ENCODE measurements around the gene FKBP1C. TPM values are rescaled to one million over a fixed set of nuclear protein-coding genes. Genes with fewer than 3 reads are reported as not detected.
"Not testable (repeated sequence)": the region's sequence is repeated elsewhere in the genome, so short reads cannot be mapped to it uniquely, and the experiment has no call there.

The FKBP1C gene
- 0.14 and 0.15 TPM in 2 replicates for total RNA-seq (2014; rRNA removed; shearing (Covaris generic))

GRCh38 chr6:63211343-63211742, at the start of gene FKBP1C:
Gene FKBP1C, plus strand, starts transcription at chr6:63211469.
- DNase-seq (ENCODE audit: low spot score), result not testable (repeated sequence)

- DNase-seq (ENCODE audit: low spot score), result not testable (repeated sequence)
These were observed 47.0 kb upstream of the FKBP1C start for GRCh38 chr6:63164047-63164803.

- DNase-seq (ENCODE audit: low spot score), result no peak
These were observed 37.1 kb upstream of the FKBP1C start for GRCh38 chr6:63174173-63174572.

GRCh38 chr6:63176181-63176580, 35.1 kb upstream of the FKBP1C start:
- DNase-seq (ENCODE audit: low spot score), result no peak

- no peak for DNase-seq (ENCODE audit: low spot score)
These were observed 30.9 kb upstream of the FKBP1C start for GRCh38 chr6:63180367-63180766.

- DNase-seq (ENCODE audit: low spot score), result no peak
These were observed 24.3 kb upstream of the FKBP1C start for GRCh38 chr6:63186970-63187369.

GRCh38 chr6:63188828-63189227, 22.4 kb upstream of the FKBP1C start:
- DNase-seq (ENCODE audit: low spot score), result no peak

GRCh38 chr6:63193324-63193723, 17.9 kb upstream of the FKBP1C start:
- DNase-seq (ENCODE audit: low spot score), result no peak

- DNase-seq (ENCODE audit: low spot score), result no peak
These were observed 13.5 kb upstream of the FKBP1C start for GRCh38 chr6:63197741-63198140.

- no peak for DNase-seq (ENCODE audit: low spot score)
These were observed 2.1 kb downstream of the FKBP1C start for GRCh38 chr6:63213325-63213724.

GRCh38 chr6:63214816-63215215, 3.5 kb downstream of the FKBP1C start:
- DNase-seq (ENCODE audit: low spot score), result no peak

- DNase-seq (ENCODE audit: low spot score), result no peak
These were observed 12.9 kb downstream of the FKBP1C start for GRCh38 chr6:63224179-63224578.

GRCh38 chr6:63225987-63226386, 14.7 kb downstream of the FKBP1C start:
- DNase-seq (ENCODE audit: low spot score), result not testable (repeated sequence)

- not testable (repeated sequence) for DNase-seq (ENCODE audit: low spot score)
These were observed 16.9 kb downstream of the FKBP1C start for GRCh38 chr6:63227928-63228894.

GRCh38 chr6:63230027-63230426, 18.8 kb downstream of the FKBP1C start:
- DNase-seq (ENCODE audit: low spot score), result not testable (repeated sequence)

GRCh38 chr6:63230511-63230910, 19.2 kb downstream of the FKBP1C start:
- not testable (repeated sequence) for DNase-seq (ENCODE audit: low spot score)

GRCh38 chr6:63236398-63236817, 25.1 kb downstream of the FKBP1C start:
- no peak for DNase-seq (ENCODE audit: low spot score)

GRCh38 chr6:63245420-63245819, 34.2 kb downstream of the FKBP1C start:
- no peak for DNase-seq (ENCODE audit: low spot score)

- DNase-seq (ENCODE audit: low spot score), result no peak
These were observed 34.6 kb downstream of the FKBP1C start for GRCh38 chr6:63245909-63246308.

- no peak for DNase-seq (ENCODE audit: low spot score)
These were observed 35.3 kb downstream of the FKBP1C start for GRCh38 chr6:63246581-63246980.

- DNase-seq (ENCODE audit: low spot score), result no peak
These were observed 38.7 kb downstream of the FKBP1C start for GRCh38 chr6:63249875-63250482.

- DNase-seq (ENCODE audit: low spot score), result no peak
These were observed 47.9 kb downstream of the FKBP1C start for GRCh38 chr6:63259153-63259552.

Data from H4 (cell line).